ENCODE data around the gene CTXND1.
A peak's percentile ranks its signal among the peaks of the same experiment; 100 is the strongest.

CTXND1 gene

GRCh38 chr15:80264031-80264430, 12.0 kb upstream of the CTXND1 start:
- in situ Hi-C loops (cut with MboI; ENCODE audit: low pct_unique_long_range_greater_than_20kb, low sequenced_read_pairs) = no loop called here
- no peak for DNase-seq

DNA sequence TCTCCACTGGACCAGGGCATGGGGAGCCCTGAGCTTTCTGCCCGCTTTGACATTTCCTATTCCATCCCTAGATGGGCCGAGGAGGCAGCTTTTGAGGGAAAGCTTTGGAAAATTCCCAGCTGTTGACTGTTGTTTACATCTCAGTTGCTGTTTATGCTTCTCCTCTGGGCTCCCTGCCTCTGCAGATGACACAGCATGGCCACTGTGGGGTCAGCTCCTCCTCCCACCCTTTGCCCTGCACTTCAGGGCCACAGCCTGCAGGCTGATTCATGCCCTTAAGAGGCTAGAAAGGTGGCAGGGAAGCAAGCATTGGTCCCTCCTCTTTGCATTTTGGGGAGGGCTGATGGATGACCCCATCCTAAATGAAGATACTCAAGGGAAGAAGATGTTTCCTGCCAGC, 8.5 kb upstream of the CTXND1 start:
- no peak for DNase-seq
- in situ Hi-C loops (cut with MboI; ENCODE audit: low pct_unique_long_range_greater_than_20kb, low sequenced_read_pairs) = no loop called here

DNA sequence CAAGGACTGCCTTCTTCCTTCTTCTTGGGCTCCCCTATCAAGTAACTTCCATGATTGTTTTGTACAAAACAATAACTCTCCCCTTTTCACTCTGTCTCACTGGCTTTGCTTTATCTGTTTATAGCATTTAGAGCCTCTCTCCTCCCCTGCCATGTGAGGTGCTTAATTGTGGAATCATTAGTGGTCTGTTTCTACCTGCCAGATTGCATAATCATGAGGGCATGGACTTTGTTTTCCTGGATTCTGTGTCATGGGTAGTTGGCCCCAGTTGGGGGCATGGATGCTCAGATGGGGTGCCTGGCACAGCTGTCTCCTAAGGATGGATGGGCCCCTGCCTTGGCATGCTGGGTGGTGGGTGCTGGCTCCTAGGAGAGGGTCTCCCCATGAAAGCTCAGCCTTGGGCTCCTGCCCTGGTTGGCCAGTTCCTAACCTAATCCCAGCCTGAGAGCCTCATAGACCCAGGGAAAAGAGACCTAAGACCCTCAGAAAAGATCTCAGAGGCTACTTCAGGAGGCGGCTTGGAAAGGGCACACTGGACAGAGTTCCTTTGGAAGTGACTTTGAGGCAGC, 8.0 kb upstream of the CTXND1 start:
- DNase-seq = no peak
- in situ Hi-C loops (cut with MboI; ENCODE audit: low pct_unique_long_range_greater_than_20kb, low sequenced_read_pairs) = no loop called here

DNA sequence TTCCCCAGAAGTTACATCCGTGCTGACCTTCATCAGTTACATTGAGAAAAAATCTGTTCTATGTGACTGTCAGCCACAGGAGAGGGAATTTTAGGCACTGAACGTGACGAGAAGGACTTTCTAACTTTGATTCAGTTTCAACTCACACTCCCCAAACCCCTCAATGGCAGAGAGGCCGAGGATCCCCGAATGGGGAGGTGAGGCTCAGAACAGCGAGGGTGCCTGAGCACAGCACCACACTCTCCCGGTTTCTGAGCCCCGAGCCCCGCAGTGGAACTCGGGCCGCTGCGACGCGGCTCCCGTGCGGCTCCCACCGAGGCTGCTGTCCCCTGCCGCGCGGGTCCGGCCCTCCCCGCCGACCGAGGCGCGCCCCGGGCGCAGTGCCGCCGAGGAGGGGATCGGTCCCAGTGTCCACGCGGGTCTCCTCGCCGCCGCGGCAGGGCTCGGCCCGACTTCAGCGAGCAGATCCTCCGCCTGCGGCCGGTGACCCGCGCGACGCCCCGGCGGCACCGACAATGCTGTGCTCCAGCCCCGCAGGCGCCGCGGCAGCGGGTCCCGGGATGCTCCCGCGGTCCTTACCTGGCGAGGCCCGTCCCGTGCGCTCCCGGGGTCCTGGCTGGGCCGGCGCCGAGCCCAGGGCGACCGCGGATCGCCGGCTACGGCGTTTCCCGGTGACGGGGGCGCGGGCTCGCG, 439 bp downstream of the CTXND1 start:
- no peak for DNase-seq
- in situ Hi-C loops (cut with MboI; ENCODE audit: low pct_unique_long_range_greater_than_20kb, low sequenced_read_pairs) = no loop called here

DNA sequence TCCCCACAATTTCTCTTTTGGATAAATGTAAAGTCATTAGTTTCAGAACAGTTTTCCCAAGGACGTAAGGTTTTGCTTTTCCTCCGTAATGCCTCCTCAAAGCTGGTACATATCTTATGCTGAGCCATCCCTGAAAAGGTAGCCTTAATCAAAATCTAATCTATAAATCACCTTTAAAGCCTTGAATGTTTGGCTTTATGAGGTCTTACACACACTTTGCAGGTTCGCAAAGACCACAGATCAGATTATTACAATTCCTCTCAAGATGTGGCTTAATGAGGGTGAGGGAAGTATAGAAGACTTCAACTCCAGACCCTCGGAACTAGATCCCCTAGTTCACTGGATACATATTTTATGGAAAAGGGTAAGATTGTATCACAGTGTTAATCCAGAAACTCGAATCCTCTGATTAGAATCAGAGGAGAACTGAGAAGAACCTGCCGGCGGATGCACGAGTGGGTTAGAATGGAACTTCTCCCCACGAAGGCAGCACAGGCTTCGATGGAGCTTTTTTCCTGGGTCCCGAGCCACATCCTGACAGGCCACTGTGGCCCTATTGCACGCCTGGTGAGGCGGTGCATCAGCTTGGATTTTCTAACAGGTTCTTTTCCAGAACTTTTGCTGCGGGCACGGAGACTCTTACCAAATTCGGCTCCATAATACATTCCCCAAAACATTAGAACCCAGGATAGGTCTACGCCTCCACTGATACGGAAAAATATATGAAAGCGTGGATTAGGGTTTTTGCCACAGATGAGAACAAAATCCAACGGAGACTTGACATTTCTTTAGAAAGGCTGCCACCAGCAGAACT, 1.2 kb downstream of the CTXND1 start:
- no peak for DNase-seq
- in situ Hi-C loops (cut with MboI; ENCODE audit: low pct_unique_long_range_greater_than_20kb, low sequenced_read_pairs) = no loop called here

DNA sequence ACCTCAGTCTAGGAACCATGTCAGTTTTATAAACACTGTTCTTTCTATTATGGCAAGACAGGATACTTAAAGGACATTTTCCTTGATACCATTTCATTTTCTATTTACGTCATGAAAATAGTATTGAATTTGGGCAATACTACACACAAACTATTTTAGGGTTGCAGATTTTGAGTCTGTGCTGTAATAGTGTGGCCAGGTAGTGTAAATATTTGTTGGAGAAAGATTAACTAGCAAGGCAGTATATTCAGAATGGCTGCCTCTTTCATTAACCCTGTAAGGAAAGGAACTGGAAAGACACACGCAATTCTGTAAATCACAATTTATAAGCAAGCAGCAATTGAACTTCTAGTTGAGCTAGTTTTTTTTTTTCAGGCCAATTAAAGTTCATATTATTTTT, 2.0 kb downstream of the CTXND1 start:
- no peak for DNase-seq
- in situ Hi-C loops (cut with MboI; ENCODE audit: low pct_unique_long_range_greater_than_20kb, low sequenced_read_pairs) = no loop called here

DNA sequence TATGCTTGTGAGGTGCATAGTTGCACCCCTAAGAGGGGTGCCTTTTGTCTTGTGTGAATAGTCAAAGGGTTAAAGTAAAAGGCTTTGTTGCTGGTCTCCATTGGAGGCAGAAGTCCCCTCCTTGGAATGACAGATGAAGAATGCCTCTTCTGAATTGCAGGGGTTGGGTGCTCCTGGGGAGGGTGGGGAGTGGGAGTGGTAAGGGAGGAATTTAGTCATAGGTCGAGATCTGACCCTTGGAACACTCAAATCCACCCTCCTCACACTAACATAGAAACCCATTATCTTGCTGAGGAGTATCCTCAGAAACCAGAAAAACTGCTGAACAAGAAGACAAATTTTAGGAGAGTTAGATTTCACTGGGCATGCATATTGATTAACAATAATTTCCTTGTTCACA, 4.7 kb downstream of the CTXND1 start:
- in situ Hi-C loops (cut with MboI; ENCODE audit: low pct_unique_long_range_greater_than_20kb, low sequenced_read_pairs) = no loop called here
- DNase-seq = no peak

- in situ Hi-C loops (cut with MboI; ENCODE audit: low pct_unique_long_range_greater_than_20kb, low sequenced_read_pairs) = no loop called here
Observed at GRCh38 chr15:80246425-80246894, 5.6 kb downstream of the CTXND1 start.

GRCh38 chr15:80242802-80243201, 9.2 kb downstream of the CTXND1 start:
- in situ Hi-C loops (cut with MboI; ENCODE audit: low pct_unique_long_range_greater_than_20kb, low sequenced_read_pairs) = no loop called here
- no peak for DNase-seq

More at GRCh38 chr15:80246425-80246894, 5.6 kb downstream of the CTXND1 start:
- no peak for DNase-seq

- peak; percentile 63 for DNase-seq
- in situ Hi-C loops (cut with MboI; ENCODE audit: low pct_unique_long_range_greater_than_20kb, low sequenced_read_pairs) = no loop called here
Observed at GRCh38 chr15:80242132-80242769, 9.8 kb downstream of the CTXND1 start.

GRCh38 chr15:80241508-80241907, 10.5 kb downstream of the CTXND1 start:
- DNase-seq = peak; percentile 70
- in situ Hi-C loops (cut with MboI; ENCODE audit: low pct_unique_long_range_greater_than_20kb, low sequenced_read_pairs) = no loop called here

GRCh38 chr15:80240276-80240675, 11.7 kb downstream of the CTXND1 start:
- DNase-seq = no peak
- in situ Hi-C loops (cut with MboI; ENCODE audit: low pct_unique_long_range_greater_than_20kb, low sequenced_read_pairs) = no loop called here

- peak; percentile 43 for DNase-seq
- in situ Hi-C loops (cut with MboI; ENCODE audit: low pct_unique_long_range_greater_than_20kb, low sequenced_read_pairs) = no loop called here
Observed at GRCh38 chr15:80234883-80235282, 17.1 kb downstream of the CTXND1 start.

DNA sequence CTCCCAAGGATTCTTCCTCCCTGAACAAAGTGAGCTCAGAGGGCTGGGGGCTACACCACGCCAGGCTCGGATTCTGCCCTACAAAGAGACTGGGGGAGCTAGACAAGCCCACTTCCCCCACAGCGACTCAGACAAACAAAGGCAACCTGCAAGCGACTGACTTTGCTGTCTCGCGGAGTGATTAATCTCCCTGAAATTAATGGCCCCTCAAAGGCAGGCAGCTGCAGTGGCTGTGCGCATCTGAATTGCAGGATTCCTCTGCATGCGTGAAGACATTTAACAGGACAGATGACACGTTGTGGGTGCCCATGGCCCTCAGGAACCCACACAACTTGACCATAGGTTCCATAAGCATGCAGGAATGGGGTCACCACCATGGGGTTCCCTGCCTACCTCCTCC, 18.4 kb downstream of the CTXND1 start:
- DNase-seq = no peak
- in situ Hi-C loops (cut with MboI; ENCODE audit: low pct_unique_long_range_greater_than_20kb, low sequenced_read_pairs) = no loop called here

DNA sequence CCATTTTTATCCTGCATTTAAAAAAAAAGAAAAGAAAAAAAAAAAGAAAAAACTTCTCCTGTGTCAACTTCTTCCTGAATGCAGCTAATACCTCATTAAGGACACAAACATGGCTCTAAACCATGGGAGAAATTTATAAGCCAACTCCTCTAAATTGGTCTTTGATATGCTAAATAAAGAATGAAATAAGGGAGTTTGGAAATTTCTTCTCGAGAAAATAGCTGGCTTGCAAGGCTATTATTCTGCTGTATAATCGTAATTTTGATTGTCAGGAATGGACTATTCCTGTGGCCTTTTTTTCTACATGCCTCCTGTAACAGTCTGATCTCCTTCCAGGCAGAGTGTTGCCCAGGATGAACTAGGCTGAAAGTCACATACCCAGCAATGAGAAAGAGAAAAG, 20.6 kb downstream of the CTXND1 start:
- in situ Hi-C loops (cut with MboI; ENCODE audit: low pct_unique_long_range_greater_than_20kb, low sequenced_read_pairs) = no loop called here
- DNase-seq = no peak

DNA sequence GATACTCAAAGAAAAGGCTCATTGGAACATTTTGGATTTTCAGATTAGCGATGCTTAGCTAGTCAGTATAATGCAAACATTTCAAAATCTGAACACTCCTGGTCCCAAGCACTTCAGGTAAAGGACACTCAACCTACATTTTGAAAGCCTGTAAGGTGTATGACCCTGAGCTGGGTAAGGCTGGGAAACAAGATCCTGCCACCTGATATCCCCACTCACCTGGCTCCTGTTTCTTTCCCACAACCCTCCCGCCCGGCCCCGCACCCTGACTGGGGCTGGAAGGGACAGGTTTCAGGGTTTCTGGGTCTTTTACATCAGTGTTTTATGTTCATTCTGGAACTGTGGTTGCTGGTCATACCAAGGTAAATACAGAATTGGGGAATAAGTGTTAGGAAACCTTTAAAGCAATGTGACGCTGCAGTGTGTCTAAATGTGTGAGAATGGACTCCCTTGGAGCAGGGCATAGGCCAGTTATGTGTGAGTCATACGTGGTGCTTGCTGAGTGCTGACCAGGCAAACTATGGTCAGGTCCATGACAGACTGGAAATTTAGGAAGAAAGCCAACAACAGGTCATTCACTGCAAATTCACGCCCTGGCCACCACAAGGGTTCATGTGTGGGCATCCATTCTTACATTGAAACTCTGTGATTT, 22.9 kb downstream of the CTXND1 start:
- no peak for DNase-seq
- in situ Hi-C loops (cut with MboI; ENCODE audit: low pct_unique_long_range_greater_than_20kb, low sequenced_read_pairs) = no loop called here

DNA sequence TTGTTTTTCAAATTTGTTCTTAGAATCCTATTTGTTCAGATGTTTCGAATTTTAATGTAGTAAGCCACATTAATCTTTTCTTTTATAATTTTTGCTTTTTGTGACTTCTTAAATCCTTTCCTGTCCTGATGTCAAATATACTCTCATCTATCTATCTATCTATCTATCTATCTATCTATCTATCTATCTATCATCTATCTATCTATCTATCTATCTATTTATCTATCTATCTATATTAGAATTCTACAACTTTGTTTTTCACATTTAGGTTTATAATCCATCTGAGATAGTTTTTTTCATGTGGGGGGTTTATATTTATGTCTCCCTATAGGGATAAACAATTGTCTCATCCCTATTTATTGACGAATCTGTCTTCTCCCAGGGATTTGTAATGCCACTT, 32.1 kb downstream of the CTXND1 start:
- in situ Hi-C loops (cut with MboI; ENCODE audit: low pct_unique_long_range_greater_than_20kb, low sequenced_read_pairs) = no loop called here
- DNase-seq = no peak

GRCh38 chr15:80217327-80217900, 34.6 kb downstream of the CTXND1 start:
- DNase-seq = no peak
- in situ Hi-C loops (cut with MboI; ENCODE audit: low pct_unique_long_range_greater_than_20kb, low sequenced_read_pairs) = no loop called here

- DNase-seq = no peak
- in situ Hi-C loops (cut with MboI; ENCODE audit: low pct_unique_long_range_greater_than_20kb, low sequenced_read_pairs) = no loop called here
Observed at GRCh38 chr15:80216911-80217310, 35.1 kb downstream of the CTXND1 start.

All from KBM-7 (cell line).